NCI-H748 (cell line): ENCODE results near the gene NOX3.

Experiments
- DNase-seq: peaks from one replicate; lab custom pipeline; 2025; ENCODE audit not compliant: unreplicated experiment; lab: John Stamatoyannopoulos, UW

Gene NOX3

GRCh38 chr6:155436981-155437749, 18.5 kb downstream of the NOX3 start:
- no peak for DNase-seq

- no peak for DNase-seq
These were observed 20.7 kb downstream of the NOX3 start for GRCh38 chr6:155434829-155435423.

DNA sequence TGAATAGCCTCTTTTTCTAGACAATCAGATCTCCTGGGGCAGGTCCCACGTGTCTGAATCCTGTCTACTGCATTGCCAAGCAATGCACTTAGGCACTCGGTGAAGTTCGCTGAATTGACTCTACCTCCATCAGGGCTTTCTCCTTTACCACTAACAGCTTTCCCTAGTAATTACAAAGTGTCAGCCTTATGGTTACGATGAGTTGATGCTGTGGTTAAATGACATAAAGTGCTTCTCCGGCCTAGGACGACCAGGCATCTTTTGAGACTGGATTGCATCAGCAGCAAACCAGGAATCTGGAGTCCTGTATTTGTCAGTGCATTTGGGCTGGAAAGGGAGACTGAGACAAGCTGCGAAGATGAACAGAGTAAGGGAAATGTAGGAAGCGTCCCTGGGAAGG, 21.5 kb downstream of the NOX3 start:
- no peak for DNase-seq

DNA sequence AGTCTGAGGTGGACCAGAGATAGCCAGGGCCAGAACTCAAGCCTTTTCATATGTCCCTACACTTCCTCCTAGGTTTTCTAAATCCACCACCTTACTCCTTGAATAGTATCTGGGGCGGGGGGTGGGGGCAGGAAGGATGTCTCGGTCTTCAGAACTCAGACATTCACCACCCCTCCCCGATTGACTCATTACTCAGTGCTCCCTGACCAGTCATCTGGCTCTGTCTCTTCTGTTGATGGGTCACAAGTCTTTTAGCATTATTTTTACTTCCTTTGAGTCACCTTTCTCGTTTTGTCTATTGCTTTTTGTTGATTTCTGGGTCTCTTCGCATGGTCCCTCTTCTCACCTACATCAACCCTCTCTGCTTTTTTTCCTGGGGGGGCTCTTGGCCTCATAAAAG, 23.3 kb downstream of the NOX3 start:
- DNase-seq, result no peak

DNA sequence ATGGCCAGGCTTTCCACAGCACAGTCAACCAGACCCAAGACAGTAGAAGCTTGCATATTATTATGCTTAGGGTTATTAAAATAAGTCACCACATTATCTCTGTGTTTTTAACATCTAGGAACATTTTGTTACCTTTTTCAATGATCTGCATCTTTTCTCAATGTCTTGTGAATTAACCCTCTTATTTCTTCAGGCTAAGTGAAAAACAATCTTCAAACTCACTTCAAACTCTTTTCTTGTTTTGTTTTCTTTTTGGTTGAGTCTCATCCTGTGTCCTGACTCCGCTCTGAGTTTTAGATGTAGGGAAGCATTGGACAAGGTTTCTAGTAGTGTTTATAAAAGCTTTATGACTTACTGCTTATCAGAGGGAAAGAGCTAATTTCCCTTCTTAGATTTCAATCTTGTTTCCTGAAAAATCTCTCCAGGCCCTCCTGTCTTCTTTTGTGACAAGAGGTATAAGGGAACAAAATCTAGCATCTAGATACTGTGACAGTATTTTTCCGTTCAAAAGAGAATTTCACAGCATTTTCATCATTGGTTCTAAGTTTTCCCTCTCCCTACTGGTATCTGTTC, 26.2 kb downstream of the NOX3 start:
- no peak for DNase-seq

DNA sequence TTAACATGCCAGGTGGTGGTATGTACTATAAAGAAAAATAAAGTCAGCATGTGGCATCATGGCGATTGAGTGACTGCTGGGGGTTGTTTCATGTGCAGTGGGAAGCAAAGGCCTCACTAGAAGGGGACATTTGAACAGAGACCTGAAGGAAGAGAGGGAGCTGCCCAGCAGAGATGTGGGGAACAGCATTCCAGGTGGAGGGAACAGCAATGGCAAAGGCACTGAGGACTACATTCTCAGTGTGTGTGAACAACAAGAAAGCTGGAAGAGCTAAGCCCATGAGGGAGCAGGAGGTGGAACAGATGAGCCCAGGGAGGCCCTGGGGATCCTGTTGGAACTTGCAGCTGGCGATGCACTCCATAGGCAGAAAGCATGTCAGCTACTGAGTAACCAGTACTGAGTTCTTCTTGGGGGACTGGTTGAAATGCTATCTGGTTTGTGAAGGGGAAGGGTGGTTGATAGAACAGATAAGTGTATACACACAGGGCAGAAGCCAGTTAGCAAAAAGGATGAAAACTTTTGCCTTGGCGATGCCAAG, 29.2 kb downstream of the NOX3 start:
- no peak for DNase-seq

- no peak for DNase-seq
These were observed 31.5 kb downstream of the NOX3 start for GRCh38 chr6:155424181-155424580.

DNA sequence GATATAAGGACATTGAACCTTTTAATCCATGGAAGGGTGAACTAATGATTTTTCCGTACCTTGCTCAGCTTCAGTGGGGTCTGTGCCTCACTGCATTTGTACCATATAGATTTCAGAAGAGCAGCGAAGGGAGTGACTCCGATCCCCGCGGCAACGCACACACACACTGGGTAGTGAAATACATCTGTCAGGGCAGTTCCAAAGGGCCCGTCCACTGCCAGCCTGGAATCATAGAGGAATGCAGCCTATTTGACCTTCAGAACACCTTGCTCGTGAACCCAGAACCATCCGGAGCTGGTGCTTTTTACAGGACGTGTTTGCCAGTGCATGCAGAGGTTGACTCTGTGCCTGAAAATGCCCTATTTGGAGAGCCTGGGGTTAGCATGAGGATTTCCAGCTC, 33.0 kb downstream of the NOX3 start:
- no peak for DNase-seq

GRCh38 chr6:155420492-155420891, 35.1 kb downstream of the NOX3 start:
- no peak for DNase-seq

DNA sequence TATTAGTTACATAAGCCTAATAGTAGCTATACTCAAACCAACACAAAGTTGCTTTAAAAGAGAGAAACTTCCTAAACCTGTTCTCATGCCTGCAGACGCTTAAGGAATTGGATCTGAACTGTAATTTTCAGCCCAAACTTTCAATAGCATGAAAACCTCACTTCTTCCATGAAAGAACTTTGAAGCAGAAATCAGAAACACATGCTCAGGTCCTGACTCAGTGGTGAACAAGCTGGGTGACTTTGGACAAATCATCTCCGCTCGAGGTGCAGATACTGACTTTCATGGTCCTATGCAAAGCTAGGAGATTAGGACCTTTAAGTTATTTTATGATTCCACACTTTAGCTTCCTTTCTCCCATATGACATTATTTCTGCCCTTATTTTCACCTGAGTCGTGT, 36.5 kb downstream of the NOX3 start:
- DNase-seq, result no peak

DNA sequence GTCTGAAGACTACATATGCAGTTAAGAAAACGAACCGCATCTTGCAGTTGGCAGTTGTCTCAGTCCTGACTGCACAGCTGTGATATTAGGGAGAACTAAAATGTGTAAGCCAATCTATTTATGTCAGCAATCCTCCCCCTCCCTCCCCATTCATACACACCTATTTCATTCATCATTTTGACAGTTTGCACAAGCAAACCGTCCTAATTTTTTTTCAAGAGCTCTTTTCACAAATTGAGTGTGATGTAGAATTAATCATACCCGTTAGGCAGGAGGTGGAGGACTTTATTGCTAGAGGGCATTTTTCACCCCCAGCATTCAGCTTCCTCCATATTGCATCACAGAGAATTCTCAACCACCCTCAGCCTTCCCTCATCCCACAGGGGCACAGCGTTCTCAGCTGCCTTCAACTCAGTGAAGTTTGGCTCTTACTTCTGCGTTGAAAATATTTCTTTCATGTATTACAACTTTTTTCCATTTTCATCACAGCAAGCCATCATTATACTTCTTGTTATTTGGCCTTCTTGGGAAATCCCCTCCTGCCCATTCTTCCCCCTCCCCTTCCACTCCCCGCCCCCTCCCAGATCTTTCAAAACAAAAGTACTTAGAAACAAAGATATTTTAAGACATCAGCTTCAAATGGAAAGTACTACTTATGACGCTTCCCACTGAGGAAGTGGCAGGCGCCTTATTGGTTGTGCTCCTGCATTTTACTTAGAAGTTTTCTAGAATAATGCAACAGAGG, 37.5 kb downstream of the NOX3 start:
- DNase-seq, result peak; percentile 75

DNA sequence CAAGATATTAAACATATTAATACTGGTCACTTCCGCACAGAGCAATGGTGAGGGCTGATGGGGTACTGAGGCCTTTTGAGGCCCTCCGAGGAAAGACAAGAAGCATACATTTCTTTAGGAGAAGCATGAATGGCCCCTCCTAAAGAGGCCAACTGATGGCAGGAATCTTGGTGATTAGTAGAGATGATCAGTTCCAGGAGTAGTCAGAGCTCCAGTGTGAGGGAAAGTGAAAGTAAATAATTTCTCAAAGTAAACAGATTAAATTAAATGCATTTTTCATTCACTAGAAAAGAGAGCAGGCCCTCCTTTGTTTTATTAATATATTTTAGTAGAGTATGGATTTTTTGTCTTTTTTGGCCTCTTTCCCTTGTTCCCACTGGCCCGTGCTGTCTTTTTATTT, 38.2 kb downstream of the NOX3 start:
- peak; percentile 12 for DNase-seq

DNA sequence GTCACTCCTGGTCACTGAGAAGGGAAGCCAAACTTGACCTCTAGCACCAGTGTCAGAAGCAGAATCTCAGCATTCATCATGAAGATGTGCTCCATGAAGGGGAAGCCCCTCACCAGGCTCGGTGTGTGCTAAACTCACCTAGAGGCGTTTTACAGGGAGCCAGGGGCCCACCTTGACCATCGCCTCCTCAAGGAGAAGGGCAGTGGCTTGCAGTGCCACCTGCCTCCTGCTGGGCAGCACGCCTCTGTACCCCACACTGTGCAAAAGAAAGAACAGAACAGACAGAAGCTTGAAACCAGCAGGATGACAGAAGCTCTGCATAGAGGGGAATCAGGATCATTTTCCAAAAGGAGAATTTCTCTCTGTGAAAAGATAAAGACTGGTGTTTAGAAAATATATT, 39.7 kb downstream of the NOX3 start:
- no peak for DNase-seq

DNA sequence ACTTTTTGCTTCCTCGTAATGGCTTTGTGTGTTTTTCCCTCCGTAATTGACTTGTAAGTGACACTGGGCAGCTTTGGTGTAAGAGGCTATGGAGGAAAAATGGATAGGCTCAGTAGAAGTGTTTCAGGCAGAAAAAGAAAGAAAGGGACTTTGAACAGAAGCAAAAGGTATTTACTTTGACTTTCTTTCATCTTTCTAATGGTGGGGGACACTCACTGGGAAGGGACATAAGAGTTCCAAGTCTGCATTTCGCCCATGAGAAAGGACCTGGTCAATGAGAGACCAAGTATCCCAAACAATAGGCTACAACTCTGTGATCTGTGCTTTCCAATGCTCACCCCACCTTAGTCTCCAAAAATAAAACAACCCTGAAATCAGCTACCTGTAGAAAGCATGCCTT, 41.6 kb downstream of the NOX3 start:
- no peak for DNase-seq

GRCh38 chr6:155412335-155412734, 43.3 kb downstream of the NOX3 start:
- no peak for DNase-seq

GRCh38 chr6:155411154-155412052, 44.2 kb downstream of the NOX3 start:
- peak; percentile 71 for DNase-seq

- DNase-seq, result no peak
These were observed 46.2 kb downstream of the NOX3 start for GRCh38 chr6:155409391-155409790.

GRCh38 chr6:155408981-155409380, 46.7 kb downstream of the NOX3 start:
- DNase-seq, result no peak

- no peak for DNase-seq
These were observed 47.4 kb downstream of the NOX3 start for GRCh38 chr6:155408231-155408630.

GRCh38 chr6:155406801-155407200, 48.8 kb downstream of the NOX3 start:
- DNase-seq, result no peak

GRCh38 chr6:155404937-155405336, 50.7 kb downstream of the NOX3 start:
- no peak for DNase-seq
